ENCODE results near the gene AFF1.

DNA sequence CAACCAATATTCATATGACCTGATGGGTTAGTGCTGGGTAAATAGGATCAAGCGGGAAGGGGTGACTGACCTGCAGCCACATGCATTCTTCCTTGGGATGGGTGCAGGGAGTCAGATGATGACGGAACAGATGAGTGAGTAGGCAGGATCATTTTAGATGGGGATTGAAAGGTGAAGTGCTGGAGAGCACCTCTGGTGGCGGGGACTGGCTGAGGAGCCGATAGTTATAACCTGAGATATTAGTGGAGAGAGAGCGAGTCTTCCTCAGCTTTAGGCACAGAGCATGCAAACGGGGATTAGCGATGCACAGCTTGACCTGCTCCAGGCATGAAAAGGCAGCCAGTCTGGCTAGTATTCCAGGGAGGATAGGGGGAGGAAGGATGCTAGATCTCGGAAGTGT, 99.1 kb downstream of the AFF1 start:
- TF ChIP-seq POLR2A (IDR thresholded peaks at IDR 0.05; ENCODE audit: low read depth, low read length) (no peak), POLR2AphosphoS5 (IDR thresholded peaks at IDR 0.05; ENCODE audit: low read depth, low read length) (no peak), TAF1 (IDR thresholded peaks at IDR 0.05; ENCODE audit: low read depth, low read length) (no peak)
